ENCODE measurements around the gene GFOD1.
"Not testable (repeated sequence)": the region's sequence is repeated elsewhere in the genome, so short reads cannot be mapped to it uniquely, and the experiment has no call there.

The GFOD1 gene

DNA sequence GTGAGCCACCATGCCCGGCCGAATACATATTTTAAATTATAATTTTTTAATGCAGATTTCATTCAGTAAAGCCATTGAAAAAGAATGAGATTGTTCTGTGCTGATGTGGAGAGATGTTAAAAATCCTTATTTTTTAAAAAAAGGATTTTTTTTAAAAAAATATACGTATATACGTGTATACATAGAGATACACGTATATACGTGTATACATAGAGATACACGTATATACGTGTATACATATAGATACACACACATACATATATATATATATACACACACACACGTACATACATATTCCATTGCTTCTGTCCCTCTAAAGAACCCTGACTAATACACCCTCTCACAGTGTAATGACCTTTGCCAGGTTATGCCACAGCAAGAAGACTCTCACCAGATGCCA lies 135.2 kb downstream of the GFOD1 start:
- DNase-seq (ENCODE audit: low read depth): no peak

DNA sequence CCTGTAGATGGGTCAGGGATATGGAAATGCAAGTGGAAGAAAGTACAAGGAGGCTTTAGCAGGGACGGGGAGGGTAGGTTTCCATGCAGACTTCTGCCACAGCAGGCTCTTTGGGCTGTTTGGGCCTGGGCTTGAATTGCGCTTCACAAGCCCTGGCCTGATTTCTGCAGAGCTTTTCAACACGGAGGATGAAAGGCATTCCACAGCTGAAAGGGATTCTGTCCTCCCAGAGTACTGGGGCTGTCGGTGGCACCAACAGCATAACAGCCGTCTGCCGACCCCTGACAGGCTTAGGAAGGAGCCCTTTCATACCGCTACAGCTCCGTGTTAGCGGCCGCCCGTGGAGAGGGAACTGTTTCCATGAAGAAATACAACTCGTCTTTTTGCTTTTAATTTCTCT lies 136.1 kb downstream of the GFOD1 start:
- DNase-seq (ENCODE audit: low read depth): no peak

DNA sequence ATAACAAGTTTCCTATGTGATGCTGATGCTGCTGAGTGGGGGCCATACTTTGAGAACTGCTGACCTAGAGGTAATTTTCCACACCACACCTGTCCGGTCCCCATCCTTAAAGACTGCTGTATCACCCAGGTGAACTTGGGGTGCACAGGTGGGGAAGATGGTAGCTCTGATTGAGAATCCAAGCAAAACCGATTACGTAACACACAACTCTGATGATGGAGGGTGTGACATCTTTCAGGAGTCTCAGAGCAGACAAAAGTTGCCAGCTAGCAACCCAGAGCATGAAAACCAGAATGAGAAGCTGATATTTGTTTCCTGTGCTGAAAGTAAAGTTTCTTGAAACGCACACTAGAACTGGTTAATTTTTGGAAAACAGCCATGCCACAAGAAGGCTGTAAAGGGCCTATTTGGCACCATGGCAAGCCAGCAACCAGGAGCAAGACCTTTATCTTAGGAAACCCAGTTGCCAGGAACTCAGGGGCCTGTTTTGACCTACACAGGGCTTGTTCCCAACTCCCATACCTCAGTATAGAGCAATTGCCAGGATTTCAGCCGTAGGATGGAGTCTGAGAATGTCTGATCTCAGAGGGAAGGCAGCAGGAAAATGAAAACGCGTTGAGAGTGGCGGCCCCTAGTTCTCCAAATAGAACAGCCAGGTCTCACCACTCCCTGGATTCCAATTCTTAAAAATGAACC lies 137.4 kb downstream of the GFOD1 start:
- DNase-seq (ENCODE audit: low read depth): no peak

DNA sequence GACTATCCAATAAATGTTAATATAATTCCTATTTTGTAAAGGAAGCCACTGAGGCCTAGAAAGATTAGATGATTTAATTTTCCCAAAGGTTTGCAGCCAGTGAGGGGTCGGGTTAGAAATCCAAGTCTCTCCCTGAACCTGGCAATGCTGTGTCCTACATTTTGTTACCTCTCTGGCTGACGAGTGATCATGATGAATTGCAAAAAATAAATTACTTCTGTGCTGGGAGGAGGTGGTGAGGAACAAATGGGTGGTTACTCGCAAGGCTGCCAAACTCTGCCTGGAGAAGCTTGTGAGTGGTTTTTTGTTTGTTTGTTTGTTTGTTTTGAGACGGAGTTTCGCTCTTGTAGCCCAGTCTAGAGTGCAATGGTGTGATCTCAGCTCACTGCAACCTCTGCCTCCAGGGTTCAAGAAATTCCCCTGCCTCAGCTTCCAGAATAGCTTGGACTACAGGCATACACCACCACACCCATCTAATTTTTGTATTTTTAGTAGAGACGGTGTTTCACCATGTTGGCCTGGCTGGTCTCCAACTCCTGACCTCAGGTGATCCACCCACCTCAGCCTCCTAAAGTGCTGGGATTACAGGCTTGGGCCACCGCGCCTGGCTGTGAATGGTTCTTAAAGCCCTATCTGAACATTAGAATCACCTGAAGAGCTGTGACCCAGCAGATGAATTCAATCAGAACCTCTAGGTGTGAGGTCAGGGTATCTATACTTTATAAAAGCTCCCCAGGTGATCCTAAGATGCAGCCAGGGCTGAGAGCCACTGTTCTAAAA lies 138.9 kb downstream of the GFOD1 start:
- DNase-seq (ENCODE audit: low read depth): no peak

DNA sequence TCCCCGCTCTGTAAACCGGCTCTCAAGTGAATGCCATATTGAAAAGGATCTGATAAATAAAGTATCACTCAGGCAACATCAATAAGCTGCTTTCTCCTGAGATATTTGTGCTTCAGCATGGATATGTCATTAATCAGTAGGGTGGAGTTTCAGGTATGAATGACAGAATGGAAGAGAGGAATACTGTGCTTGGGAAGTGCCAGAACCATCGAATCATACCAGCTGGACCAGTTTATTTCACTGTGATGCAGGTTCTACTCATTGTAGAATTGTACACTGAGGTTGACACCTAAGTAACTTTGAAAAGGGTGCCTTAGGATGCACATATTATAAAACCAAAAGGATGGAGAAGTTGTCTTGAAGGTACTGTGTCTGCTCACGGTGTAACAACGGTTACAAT lies 141.2 kb downstream of the GFOD1 start:
- DNase-seq (ENCODE audit: low read depth): no peak

DNA sequence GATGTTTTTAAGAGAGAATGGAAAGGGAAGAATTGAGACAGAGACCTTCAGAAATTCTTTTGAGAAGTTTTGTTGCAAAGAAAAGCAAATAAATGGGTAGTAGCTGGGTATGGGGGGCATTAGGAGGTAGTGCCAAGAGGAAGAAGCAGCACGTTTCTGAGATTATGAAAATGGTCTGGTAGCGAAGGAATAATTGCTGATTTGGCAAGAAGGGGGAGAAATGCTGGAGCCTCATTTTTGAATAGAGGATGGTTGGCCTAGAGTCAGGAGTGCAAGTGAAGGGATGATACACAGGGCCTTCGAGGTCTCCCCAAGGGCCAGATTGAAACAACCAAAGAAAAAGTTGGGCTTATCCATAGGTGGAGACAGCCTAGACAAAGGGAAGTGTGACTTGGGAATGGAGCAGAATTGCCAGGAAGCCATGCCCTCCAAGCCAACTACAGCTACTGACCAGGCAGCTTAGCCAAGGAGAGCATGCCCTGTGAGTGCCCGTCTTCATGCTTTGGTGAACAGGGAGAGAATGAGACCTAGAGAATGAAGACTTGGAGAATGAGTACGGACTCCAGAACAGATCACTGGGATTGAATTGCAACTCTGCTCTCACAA lies 144.9 kb downstream of the GFOD1 start:
- DNase-seq (ENCODE audit: low read depth): no peak

DNA sequence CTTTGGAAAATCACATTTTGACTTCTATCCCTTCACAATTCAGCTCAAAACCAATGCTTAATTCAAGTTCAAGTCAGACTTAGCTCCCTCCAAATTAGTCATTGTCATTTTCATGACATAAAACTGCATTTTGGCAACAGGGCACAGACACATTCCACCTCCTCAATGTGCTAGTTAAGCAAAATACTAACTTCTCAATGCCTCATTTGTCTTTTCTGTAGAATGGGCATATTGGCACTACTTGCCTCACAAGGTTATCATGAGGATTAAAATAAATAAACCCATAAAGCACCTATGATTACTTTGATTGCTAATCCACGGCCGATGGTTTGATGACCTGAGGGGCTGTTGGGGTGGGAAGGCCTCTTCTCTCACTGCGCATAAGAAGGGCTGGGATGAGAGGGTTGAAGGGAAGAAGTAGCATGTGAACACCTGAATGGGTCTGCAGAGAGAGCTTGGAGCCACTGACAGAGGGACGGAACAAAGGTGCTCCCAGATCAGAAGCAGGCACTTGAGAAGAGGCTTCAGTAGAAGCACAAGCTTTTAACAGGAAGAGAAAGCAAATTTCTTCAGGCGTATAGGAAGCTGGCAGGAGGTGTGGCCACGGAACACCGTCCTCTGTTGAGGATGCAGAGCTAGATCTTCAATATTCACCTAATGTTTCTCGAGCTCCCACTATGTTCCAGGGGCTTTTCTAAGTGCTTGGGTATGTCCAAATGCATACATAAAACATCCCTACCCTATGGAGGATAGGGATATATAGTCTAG lies 147.4 kb downstream of the GFOD1 start:
- DNase-seq (ENCODE audit: low read depth): no peak

DNA sequence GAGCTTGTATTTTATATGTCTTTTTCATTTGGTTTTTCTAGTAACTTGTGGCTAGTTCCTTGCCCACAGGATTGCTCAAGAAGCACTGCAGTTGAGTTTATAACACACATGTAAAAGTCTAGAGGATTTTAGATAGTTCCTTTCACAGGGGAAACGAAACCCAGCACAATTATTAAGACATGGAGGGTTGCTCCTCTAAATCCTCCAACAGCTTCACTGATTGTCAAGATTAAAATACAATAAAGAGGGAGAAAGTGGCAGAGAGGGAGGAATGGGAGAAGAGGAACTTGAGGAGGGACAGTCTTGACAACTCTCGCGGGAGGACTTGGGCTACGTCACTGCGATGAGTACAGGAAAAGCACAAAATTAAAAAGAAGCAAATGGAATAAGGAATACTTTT lies 149.4 kb downstream of the GFOD1 start:
- DNase-seq (ENCODE audit: low read depth): no peak

DNA sequence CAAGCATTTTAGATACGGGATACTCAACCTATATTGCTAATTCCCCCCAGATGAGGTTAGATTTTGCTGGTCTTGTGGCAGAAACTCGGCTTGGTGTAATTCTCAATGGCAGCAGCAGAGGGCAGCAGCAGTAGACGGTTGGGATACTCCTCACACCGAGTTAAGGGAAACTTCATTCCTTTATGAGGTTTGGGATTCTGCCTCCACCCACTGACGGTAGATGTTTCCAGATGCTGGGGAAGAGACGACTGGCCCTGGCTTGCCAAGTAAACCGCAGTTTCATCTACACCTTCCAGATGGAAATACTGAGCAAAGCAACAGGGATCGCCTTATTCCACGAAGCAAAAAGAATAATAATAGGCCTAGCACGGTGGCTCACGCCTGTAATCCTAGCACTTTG lies 150.8 kb downstream of the GFOD1 start:
- DNase-seq (ENCODE audit: low read depth): peak; percentile 80

DNA sequence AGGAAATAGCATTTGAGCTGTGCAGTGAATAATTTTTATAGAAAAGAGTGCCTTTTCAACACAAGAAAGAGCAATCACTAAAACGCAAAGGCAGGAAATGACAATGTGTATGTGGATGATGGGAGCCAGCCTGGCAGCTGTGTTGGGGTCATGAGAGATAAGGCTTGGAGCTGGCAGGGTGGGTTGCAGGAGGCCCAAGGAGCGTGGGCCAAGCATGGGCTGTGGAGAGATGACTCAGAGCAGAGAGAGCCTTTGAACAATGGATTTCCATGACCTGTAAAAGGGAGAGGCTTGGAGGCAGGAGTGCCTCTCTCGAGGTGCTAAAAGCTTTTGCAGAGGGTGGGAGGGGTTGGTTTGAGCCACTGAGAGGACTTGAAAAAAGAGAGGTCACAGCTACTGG lies 152.4 kb downstream of the GFOD1 start:
- no peak for DNase-seq (ENCODE audit: low read depth)

DNA sequence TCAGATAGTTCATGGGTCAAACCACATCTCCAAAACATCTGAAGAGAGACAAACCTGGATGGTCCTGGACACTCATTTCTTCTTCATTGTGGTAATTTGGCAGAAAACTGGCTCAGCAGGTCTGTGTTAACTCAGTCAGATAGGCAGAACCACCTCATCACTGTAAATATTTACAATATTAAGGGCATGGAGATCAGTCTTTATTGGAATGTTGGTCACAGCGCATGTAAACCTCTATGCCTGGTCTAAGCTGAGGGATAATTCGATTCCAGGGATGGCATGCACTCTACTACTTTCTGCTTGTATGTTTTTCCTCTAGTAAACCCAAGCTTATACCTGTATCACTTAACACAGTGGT lies 155.1 kb downstream of the GFOD1 start:
- DNase-seq (ENCODE audit: low read depth): no peak

DNA sequence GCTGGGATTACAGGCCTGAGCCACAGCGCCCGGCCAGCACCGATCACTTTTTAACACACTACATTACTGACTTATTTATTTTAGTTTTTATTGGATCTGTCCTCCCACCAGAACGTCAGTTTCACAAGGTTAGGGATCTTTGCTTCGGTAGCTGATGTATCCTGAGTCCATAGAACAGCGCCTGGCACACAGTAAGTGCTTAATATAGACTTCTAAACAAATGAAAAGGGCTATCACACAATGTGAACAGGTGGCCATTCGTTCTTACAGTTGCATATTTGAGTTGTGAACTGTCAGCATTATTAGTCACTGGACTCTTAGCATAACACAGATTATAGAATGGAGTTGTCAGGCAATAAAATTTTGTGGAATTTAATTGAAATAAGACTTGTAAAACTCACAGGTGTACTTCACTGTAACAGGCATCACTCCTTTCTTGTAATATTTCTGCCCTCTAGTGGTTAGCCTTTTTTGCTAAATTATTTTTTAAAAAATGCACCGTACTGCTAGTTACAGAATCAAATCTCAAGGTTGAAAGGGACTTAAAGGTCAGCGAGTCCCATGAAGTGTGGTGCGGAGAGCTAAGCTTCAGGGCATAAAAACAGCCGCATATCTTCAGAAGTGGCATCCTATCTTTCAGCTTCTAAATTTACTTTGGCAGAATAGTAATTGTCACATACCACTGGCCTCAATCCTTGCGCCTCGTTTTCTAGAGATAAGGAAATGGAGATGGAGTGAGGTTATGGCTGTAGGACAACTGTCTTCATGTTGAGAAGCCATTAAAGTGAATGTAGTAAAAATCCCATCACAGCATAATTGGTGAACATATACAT lies 155.7 kb downstream of the GFOD1 start:
- DNase-seq (ENCODE audit: low read depth): no peak

DNA sequence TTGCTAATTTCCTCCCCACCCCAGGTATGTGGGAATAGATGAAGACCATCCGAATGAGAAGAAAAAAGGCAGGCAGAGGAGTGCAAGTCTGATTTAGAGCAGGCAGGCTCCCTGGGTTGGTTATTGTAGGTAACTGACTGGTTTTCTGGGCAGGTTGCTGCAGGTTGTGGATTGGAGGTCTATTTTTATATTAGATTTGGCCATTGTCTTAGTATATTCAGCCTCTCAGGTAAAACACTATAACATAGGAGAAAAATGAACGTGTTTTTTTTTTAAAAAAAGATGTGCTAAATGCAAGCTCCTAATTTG lies 158.6 kb downstream of the GFOD1 start:
- DNase-seq (ENCODE audit: low read depth): no peak

DNA sequence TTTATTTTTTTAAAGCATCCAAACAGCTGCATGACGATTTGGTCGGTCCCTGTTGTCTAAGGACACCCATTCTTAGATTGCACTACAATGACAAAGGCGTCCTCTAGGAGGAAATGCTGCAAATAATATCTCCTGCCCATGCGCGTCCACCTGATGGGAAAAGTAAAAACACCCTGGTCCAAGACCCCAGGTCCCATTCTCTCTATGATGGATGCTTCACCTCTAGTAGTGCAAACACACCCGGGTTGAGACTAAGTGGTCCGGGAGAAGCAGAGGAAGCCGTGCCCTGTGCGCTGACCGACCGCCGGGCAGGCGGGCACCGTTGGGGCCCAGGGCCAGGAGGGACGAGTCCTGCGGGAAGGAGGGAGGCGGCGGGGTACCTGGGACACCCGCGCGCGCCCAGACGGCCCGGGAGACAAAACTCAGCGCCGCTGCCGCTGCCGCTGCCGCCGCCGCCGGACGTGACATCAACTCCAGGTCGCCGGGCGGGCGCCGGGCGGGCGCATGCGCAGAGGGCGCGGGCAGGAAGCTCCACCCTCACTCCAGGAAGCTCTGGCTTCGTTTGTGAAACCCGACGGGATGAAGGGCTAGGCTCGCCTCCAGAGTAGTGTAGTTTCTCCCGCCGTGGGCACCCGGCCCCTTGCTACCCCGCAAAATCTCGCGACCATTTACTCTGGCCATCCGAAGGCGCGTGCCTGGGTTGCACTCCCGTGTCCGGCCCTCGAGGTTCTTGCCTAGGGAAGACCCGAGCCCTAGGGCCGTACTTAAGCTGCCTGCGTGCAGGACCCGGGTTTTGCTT lies 159.1 kb downstream of the GFOD1 start, which contains the start of gene TBC1D7:
TBC1D7 (minus strand) TSS at position 462 of the 799 bp plus-strand sequence. CDS start 1,639 bp downstream, outside the sequence.
- DNase-seq (ENCODE audit: low read depth): peak; percentile 85

DNA sequence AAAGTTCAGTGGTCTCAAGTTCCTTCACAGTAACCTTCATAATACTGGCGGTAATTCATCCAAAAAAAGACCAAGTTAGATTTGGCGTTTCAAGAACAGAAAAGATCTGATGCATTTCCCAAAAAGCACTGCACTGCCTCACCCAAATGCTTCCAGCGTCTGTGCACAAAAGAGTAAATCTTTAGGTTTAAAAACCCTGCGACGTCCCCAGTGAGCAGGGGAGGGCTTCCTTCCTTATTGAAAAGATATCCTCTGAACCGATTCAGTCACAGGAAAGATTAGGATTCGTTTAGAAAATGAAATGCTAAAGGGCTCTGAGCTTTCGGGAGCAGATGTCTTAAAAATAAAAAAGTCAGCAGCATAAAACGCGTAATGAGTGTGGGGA lies 159.7 kb downstream of the GFOD1 start:
- DNase-seq (ENCODE audit: low read depth): no peak

DNA sequence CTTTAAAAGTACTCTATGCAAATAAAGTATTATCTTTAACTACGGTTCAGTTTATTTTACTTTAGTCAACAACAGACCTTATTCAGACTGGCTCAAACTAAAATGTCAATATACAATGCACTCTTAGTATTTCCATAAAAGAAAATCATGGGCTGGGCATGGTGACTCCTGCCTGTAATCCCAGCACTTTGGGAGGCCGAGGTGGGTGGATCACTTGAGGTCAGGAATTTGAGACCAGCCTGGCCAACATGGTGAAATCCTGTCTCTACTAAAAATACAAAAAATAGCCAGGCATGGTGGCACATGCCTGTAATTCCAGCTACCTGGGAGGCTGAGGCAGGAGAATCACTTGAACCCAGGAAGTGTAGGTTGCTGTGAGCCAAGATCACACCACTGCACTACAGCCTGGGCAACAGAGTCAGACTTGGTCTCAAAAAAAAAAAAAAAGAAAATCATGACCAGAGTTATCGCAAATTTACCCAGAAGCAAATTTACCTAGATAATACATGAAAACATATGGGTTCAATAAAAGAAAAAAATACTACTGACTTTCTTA lies 161.3 kb downstream of the GFOD1 start:
- DNase-seq (ENCODE audit: low read depth): not testable (repeated sequence)

DNA sequence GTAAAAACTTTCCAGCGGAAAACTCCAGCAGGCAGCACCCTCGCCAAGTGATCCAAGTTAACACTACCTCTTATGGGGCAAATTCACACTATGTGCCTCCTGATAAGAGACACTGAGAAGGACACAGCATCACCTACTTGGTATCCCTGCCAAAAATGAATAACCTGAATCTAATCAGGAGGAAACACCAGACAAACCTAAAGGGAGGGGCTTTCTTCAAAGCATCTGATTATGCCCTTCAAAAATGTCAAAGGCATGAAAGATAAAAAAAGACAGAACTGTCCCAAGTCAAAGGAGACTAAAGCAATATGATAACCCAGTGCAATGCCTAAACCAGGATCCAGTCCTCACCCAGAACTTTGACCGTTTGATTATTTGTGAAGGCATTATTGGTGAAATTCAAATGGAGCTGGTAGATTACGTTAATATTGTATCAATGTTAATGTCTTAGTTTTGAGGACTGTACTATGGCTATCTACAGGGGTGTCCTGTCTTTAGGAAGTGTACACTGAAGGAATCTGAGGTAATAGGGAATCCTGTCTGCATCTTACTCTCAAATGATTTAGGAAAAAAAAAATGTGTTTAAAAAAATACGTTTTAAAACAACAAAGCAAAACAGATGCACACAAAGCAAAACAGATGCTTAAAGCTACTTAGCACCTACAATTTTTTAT lies 167.4 kb downstream of the GFOD1 start:
- DNase-seq (ENCODE audit: low read depth): no peak

DNA sequence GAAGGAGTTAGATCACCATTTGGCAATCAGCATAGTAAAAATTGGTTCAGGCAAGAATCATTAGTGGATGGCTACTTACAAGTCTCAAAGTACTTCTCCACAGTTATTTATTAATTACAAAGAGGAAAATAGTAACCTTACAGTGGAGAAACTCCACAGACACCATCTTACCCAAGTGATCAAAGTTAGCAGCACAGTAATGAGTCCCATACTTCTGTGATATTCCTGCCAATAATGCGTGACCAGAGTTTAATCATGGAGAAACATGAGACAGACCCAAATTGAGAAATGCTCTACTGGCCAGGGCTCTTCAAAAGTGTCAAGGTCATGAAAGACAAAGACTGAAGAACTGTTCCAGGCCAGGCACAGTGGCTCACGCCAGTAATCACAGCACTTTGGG lies 168.6 kb downstream of the GFOD1 start:
- DNase-seq (ENCODE audit: low read depth): no peak

DNA sequence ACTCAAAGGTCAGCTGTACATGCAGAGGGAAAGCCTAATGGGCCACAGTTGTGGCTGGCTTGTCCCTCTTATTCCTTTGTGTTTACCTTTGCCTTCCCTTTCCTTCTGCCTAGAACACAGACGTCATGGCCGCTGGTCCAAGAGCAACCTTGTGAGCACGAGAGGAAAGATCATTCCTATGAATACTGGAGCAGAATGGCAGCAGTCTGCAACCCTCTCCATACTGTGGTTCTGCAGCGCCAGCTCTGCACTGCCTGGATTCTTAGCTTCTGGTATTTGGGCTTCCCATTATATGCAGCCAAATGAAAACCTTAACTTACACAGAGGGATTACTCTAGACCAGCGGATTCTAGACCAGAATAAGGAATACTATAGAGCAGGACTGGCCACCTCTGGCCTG lies 171.5 kb downstream of the GFOD1 start:
- no peak for DNase-seq (ENCODE audit: low read depth)

DNA sequence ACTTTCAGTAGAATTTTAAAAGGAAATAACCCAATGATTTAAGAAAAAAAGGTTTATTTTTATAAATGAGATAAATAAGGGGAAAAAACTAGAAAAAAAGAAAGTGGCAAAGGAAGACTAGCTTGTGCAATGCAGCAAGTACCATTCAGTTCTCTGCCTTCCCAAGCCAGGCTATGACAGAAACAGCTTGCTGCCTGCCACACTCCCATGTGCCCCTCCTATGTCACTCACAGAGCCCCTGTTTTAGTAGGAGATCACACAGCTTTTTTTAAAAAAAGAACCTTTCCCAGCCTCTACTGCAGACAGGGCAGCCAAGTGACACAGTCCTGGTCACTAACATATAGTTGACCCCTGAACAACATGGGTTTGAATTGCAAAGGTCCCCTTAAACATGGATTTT lies 172.6 kb downstream of the GFOD1 start:
- DNase-seq (ENCODE audit: low read depth): no peak
